ENCODE measurements around the gene VSTM4.

- TF ChIP-seq EZH2phosphoT487 (IDR thresholded peaks at IDR 0.05; ENCODE audit: borderline replicate concordance) (no peak), CTCF (conservative IDR thresholded peaks at IDR 0.05; ENCODE audit: low read length) (no peak)
Measured at GRCh38 chr10:49106451-49106850, 8.9 kb downstream of the VSTM4 start.

Data from Loucy (cell line).